Panc1 (cell line): ENCODE results near the gene CRELD1. TPM values are rescaled to one million over a fixed set of nuclear protein-coding genes. Genes with fewer than 3 reads are reported as not detected.

Experiments used
- ATAC-seq: fragments of 200-7000 bp; cut with Tn5 transposase; 2 replicates; pipeline ENCODE4 v1.9.1; 2020; ENCODE audit warnings: mild to moderate bottlenecking, moderate library complexity
- BruUV-seq: library from RNA; stranded (reverse); fragments of 400-500 nt; replicated peaks from 2 replicates; lab custom pipeline; 2021; lab: Mats Ljungman, UMichigan
- CTCF ChIA-PET: fragments of 300-600 bp; sonication (Branson Sonifier 250); formaldehyde crosslinking; loops from one replicate; lab custom pipeline; 2022; ENCODE audit warnings: antibody characterized with exemption; lab: Charles Lee
- POLR2A ChIA-PET: fragments of 300-600 bp; sonication (Branson Sonifier 250); formaldehyde crosslinking; loops from one replicate; lab custom pipeline; 2022; ENCODE audit warnings: antibody characterized with exemption; lab: Charles Lee
- DNase-seq: peaks from one replicate; pipeline ENCODE4 v3.0.0-alpha.2; 2010; ENCODE audit warnings: low read depth, low spot score
- H3K27ac ChIP-seq: 2 replicates; pipeline ENCODE4 v1.5.1; 2011; ENCODE audit warnings: mild to moderate bottlenecking, low read length, inconsistent platforms
- H3K27me3 ChIP-seq: fragments of 200-500 bp; sonication (Bioruptor generic); 2 replicates; pipeline ENCODE4 v1.6.0; 2014; ENCODE audit warnings: low read length, inconsistent platforms; ENCODE audit not compliant: control insufficient read depth, insufficient read depth
- H3K36me3 ChIP-seq: fragments of 200-500 bp; sonication (Bioruptor generic); 2 replicates; pipeline ENCODE4 v1.5.1; 2014; ENCODE audit warnings: inconsistent platforms, mild to moderate bottlenecking, low read length, moderate library complexity; ENCODE audit not compliant: control insufficient read depth, insufficient read depth
- H3K4me1 ChIP-seq: 2 replicates; pipeline ENCODE4 v1.5.1; 2011; ENCODE audit warnings: inconsistent platforms, mild to moderate bottlenecking, low read length, moderate library complexity; ENCODE audit not compliant: control insufficient read depth, insufficient read depth
- H3K4me3 ChIP-seq, 2 experiments: 2 replicates each; pipeline ENCODE4 v1.5.1; 2011 to 2012; ENCODE audit warnings: low read depth in 2 of 2, low read length in 2 of 2, mild to moderate bottlenecking in 2 of 2, inconsistent platforms in 1 of 2, moderate library complexity in 1 of 2
- H3K9me3 ChIP-seq: fragments of 200-500 bp; sonication (Bioruptor generic); 2 replicates; pipeline ENCODE4 v1.5.1; 2014; ENCODE audit warnings: low read depth, mild to moderate bottlenecking, inconsistent platforms, low read length, moderate library complexity; ENCODE audit not compliant: control insufficient read depth, insufficient read depth
- POLR2AphosphoS5 ChIP-seq: IDR thresholded peaks from 2 replicates; pipeline ENCODE4 v1.6.1; 2012; ENCODE audit warnings: mild to moderate bottlenecking, low read depth, low read length, moderate library complexity
- REST ChIP-seq, 2 experiments: IDR thresholded peaks; 2 replicates each; pipeline ENCODE4 v1.6.1; 2011 to 2012; ENCODE audit warnings: low read depth in 2 of 2, control low read depth in 1 of 2, low read length in 1 of 2, mild to moderate bottlenecking in 1 of 2, moderate library complexity in 1 of 2; ENCODE audit not compliant: insufficient read depth in 1 of 2
- SIN3A ChIP-seq: IDR thresholded peaks from 2 replicates; pipeline ENCODE4 v1.6.1; 2012; ENCODE audit warnings: low read depth, mild to moderate bottlenecking, low read length, moderate library complexity, borderline replicate concordance; ENCODE audit not compliant: insufficient read depth
- TCF7L2 ChIP-seq: IDR thresholded peaks from 2 replicates; pipeline ENCODE4 v1.6.1; 2011; ENCODE audit warnings: mild to moderate bottlenecking, low read depth, low read length, inconsistent platforms
- in situ Hi-C: cut with HindIII; loops from 2 replicates; pipeline ENCODE4 v1.10.0; 2016; ENCODE audit warnings: low sequenced_read_pairs, low pct_unique_long_range_greater_than_20kb
- intact Hi-C: fragments of 100-400 bp; cut with micrococcal nuclease; formaldehyde crosslinking; loops from one replicate; pipeline ENCODE4 v1.10.0; 2022; ENCODE audit not compliant: unreplicated experiment
- total RNA-seq: library from RNA; stranded (reverse); gene quantifications from one replicate; pipeline ENCODE4 v1.2.1, GENCODE V29; 2021; ENCODE audit not compliant: unreplicated experiment
- TF ChIP-seq, protein P1 (sequence below): fragments of 450-650 bp; IDR thresholded peaks from 2 replicates; pipeline ENCODE4 v1.5.1; 2017; ENCODE audit warnings: mild to moderate bottlenecking

CRELD1 gene
- total RNA-seq, 1 experiment from 2014 or later = 15.4 TPM

DNA sequence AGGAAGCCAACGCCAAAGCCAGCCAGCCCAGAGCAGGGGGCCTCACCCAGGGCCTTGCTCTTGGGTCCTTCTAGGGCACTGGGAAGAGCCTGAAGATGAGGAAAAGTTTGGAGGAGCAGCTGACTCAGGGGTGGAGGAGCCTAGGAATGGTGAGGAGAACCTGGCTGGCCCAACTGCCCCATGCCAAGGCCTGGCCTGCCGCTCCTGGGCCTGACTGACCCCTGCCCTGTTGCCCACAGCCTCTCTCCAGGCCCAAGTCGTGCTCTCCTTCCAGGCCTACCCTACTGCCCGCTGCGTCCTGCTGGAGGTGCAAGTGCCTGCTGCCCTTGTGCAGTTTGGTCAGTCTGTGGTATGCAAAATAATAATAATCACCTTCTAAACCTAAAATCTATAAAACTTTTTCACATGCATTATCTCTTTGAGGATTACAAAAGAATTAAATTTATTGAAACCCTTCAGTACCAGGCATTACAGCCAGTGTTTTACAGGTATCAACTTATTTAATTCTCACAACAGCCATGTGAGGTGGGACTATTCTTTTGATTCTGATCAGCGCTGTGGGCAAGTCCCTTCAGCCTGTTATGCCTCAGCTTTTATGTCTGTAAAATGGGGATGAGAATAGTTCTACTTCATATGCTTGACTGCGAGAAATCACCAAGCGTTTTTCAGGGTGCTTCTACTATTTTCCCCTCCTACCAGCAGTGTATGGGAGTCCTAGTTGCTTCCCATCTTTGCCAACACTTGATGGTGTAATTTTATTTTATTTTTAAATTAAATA lies 15.2 kb upstream of the CRELD1 start:
- in situ Hi-C loops = no loop called here
- no TSS peak for BruUV-seq
- H3K4me1 ChIP-seq = peaks cover 24% of the 10 kb centered on the region
- ChIA-PET CTCF (no interaction called here), POLR2A (no interaction called here)
- ATAC-seq (no peak), DNase-seq (no peak)
- TF ChIP-seq, protein P1, sequence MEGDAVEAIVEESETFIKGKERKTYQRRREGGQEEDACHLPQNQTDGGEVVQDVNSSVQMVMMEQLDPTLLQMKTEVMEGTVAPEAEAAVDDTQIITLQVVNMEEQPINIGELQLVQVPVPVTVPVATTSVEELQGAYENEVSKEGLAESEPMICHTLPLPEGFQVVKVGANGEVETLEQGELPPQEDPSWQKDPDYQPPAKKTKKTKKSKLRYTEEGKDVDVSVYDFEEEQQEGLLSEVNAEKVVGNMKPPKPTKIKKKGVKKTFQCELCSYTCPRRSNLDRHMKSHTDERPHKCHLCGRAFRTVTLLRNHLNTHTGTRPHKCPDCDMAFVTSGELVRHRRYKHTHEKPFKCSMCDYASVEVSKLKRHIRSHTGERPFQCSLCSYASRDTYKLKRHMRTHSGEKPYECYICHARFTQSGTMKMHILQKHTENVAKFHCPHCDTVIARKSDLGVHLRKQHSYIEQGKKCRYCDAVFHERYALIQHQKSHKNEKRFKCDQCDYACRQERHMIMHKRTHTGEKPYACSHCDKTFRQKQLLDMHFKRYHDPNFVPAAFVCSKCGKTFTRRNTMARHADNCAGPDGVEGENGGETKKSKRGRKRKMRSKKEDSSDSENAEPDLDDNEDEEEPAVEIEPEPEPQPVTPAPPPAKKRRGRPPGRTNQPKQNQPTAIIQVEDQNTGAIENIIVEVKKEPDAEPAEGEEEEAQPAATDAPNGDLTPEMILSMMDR = no peak
- TF ChIP-seq SIN3A (no peak), POLR2AphosphoS5 (no peak), REST (IDR thresholded peaks at IDR 0.05; ENCODE audit: insufficient read depth in 1 of 2, low read depth in 2 of 2, low read length in 1 of 2) (no peak), TCF7L2 (no peak)
- intact Hi-C loops = no loop called here
- H3K4me3 ChIP-seq = no peak overlapping the region
- H3K27me3 ChIP-seq = no peaks in the 10 kb centered on the region
- no peak overlapping the region for H3K27ac ChIP-seq
- no peaks in the 10 kb centered on the region for H3K9me3 ChIP-seq
- no peaks in the 10 kb centered on the region for H3K36me3 ChIP-seq

GRCh38 chr3:9928158-9928557 lies 5.5 kb upstream of the CRELD1 start:
- no TSS peak for BruUV-seq
- H3K27me3 ChIP-seq = no peaks in the 10 kb centered on the region
- DNase-seq (no peak), ATAC-seq (no peak)
- H3K36me3 ChIP-seq = no peaks in the 10 kb centered on the region
- ChIA-PET POLR2A (no interaction called here), CTCF (no interaction called here)
- H3K4me1 ChIP-seq = no peaks in the 10 kb centered on the region
- no peaks in the 10 kb centered on the region for H3K9me3 ChIP-seq
- H3K27ac ChIP-seq = no peak overlapping the region
- no peak overlapping the region for H3K4me3 ChIP-seq
- no peak for TF ChIP-seq SIN3A
- no peak for TF ChIP-seq REST (IDR thresholded peaks at IDR 0.05; ENCODE audit: insufficient read depth in 1 of 2, low read depth in 2 of 2, low read length in 1 of 2)
- no peak for TF ChIP-seq POLR2AphosphoS5
- TF ChIP-seq, protein P1 = no peak
- TF ChIP-seq TCF7L2 = no peak
- in situ Hi-C loops = no loop called here
- intact Hi-C loops = loop anchor here (10.0 kb wide), 1 partner anchor 83 kb away; the partner anchor contains the start of gene RPUSD3
